A549 (cell line): ENCODE data around the gene LMTK3.

ENCODE experiments used
- CTCF ChIP-seq: fragments of >200 bp; sonication (Bioruptor Twin); formaldehyde crosslinking; IDR thresholded peaks from 3 replicates; pipeline ENCODE4 v1.5.1; 2016
- JUN ChIP-seq, 2 experiments: fragments of >200 bp; sonication (Bioruptor Twin); formaldehyde crosslinking; IDR thresholded peaks; 2 replicates in 1 of 2; 3 replicates in 1 of 2; pipeline ENCODE4 v1.6.1; 2016 to 2017
- MAZ ChIP-seq: fragments of 150-350 bp; IDR thresholded peaks from 2 replicates; pipeline ENCODE4 v1.6.1; 2014; ENCODE audit warnings: antibody characterized with exemption, low read depth, low read length, borderline replicate concordance
- MYC ChIP-seq: IDR thresholded peaks from 2 replicates; pipeline ENCODE4 v1.6.1; 2012; ENCODE audit warnings: mild to moderate bottlenecking, inconsistent platforms, low read length, improper control_type of control experiment, borderline replicate concordance
- REST ChIP-seq: fragments of 200-600 bp; sonication (generic); IDR thresholded peaks from 2 replicates; pipeline ENCODE4 v1.6.1; 2016; ENCODE audit warnings: antibody characterized with exemption, mild to moderate bottlenecking, moderate library complexity

GRCh38 chr19:48479686-48480085 lies 31.9 kb downstream of the LMTK3 start:
- TF ChIP-seq CTCF (no peak), MAZ (no peak), REST (no peak), MYC (no peak), JUN (IDR thresholded peaks at IDR 0.05) (no peak)
